GM12892 (cell line): ENCODE data around the gene STKLD1.

ENCODE experiments used
- POLR2A ChIP-seq: IDR thresholded peaks from 2 replicates; pipeline ENCODE4 v1.6.1; 2011; ENCODE audit warnings: low read depth, low read length, control low read depth
- POLR2AphosphoS5 ChIP-seq: IDR thresholded peaks from 2 replicates; pipeline ENCODE4 v1.6.1; 2011; ENCODE audit warnings: low read depth, low read length, control low read depth

DNA sequence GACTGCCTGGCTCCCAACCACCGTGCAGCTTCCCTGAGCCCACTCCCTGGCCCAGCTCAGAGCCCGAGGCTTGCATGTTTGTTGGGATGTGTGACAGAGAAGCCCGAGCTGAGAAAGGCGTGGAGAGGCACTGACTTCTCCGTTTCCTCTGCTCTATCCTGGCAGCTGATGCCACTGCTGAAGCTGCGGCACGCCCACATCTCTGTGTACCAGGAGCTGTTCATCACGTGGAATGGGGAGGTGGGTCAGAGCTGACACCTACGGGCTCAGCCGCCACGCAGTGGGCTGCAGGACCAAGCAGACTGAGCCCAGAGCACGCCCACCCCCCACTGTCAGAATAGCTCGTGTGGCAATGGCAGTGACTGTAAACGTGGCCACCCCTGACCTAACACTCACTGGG lies 9.3 kb downstream of the STKLD1 start:
- TF ChIP-seq POLR2A: no peak
- no peak for TF ChIP-seq POLR2AphosphoS5
